ENCODE results near the gene SUMO3.

The SUMO3 gene

GRCh38 chr21:44842721-44843445 is 25.0 kb upstream of the SUMO3 start:
- POLR2A ChIA-PET (ENCODE audit: low non-redundant PET) = no interaction called here
- no peak overlapping the region for H3K27ac ChIP-seq
- no peak for TF ChIP-seq CTCF (conservative IDR thresholded peaks at IDR 0.05; ENCODE audit: low read depth)
- DNase-seq (ENCODE audit: low spot score) = no peak
- CTCF ChIA-PET = no interaction called here

DNA sequence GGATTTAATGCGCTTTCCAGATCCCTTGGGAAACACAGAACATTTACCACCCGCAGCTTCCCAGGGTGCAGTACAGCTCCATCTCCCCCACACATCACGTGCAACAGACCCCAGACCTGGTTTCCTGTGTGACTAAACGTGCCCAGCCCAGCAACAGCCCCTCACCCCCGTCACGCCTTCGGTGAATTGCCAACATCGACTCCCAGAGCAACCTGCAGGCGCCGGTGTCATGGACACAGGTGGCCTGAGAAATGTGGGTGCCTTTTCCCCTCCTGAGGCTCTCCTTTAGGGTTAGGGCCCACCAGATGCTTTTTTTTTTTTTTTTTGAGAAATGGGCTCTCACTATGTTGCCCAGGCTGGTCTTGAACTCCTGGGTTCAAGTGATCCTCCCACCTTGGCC is 24.2 kb upstream of the SUMO3 start:
- DNase-seq (ENCODE audit: low spot score) = no peak
- ChIA-PET CTCF (no interaction called here), POLR2A (ENCODE audit: low non-redundant PET) (no interaction called here)
- no peak overlapping the region for H3K27ac ChIP-seq
- TF ChIP-seq CTCF (conservative IDR thresholded peaks at IDR 0.05; ENCODE audit: low read depth) = no peak

DNA sequence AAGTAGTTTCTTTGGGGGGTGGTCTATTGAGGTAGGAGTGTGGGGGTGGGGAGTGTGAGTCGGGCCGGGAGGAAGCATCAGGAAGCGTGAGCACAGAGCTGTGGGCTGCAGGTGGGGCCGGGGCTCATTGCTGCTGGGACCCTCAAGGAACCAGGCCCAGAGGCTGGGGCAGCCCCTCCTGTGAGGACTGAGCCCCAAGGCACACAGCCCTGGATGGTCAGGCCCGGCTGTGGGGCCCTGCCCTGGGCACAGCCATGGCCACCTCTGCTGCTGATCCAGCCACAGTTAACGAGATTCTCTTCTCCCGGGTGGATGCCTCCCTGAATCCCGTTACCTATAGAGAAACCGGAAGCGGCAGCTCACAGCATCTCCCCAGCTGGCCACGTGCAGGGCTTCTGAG is 22.9 kb upstream of the SUMO3 start:
- ChIA-PET CTCF (interaction anchor here (0.6 kb wide), 1 partner anchor 12 kb away, joined by 4 read pairs; no protein-coding TSS in a partner anchor), POLR2A (ENCODE audit: low non-redundant PET) (no interaction called here)
- no peak for TF ChIP-seq CTCF (conservative IDR thresholded peaks at IDR 0.05; ENCODE audit: low read depth)
- DNase-seq (ENCODE audit: low spot score) = no peak
- no peak overlapping the region for H3K27ac ChIP-seq

DNA sequence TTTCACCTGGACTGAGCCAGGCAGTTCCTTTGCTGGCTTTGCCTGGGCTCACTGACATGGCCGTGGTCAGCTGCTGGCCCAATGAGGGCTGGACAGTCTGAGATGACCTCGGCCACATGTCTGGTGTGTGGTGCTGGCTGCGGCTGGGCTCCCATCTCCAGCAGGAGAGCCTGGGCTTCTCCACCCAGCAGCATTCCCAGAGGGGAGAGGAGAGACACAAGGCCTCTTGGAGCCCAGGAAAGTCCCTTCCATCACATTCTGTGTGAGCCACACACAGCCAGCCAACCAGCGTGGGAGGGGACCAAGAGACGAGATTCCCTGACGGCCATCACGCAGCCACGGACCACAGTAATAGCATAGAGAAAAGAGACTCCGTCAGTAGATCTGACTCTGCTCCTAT is 21.1 kb upstream of the SUMO3 start:
- no peak overlapping the region for H3K27ac ChIP-seq
- DNase-seq (ENCODE audit: low spot score) = no peak
- no peak for TF ChIP-seq CTCF (conservative IDR thresholded peaks at IDR 0.05; ENCODE audit: low read depth)
- POLR2A ChIA-PET (ENCODE audit: low non-redundant PET) = no interaction called here
- CTCF ChIA-PET = no interaction called here

GRCh38 chr21:44838039-44838895 is 20.4 kb upstream of the SUMO3 start:
- POLR2A ChIA-PET (ENCODE audit: low non-redundant PET) = no interaction called here

GRCh38 chr21:44837537-44837936 is 19.7 kb upstream of the SUMO3 start:
- CTCF ChIA-PET = interaction anchor here (0.6 kb wide), 1 partner anchor 58 kb away, joined by 8 read pairs; no protein-coding TSS in a partner anchor
- DNase-seq (ENCODE audit: low spot score) = no peak
- POLR2A ChIA-PET (ENCODE audit: low non-redundant PET) = no interaction called here
- TF ChIP-seq CTCF (conservative IDR thresholded peaks at IDR 0.05; ENCODE audit: low read depth) = no peak
- no peak overlapping the region for H3K27ac ChIP-seq

More at GRCh38 chr21:44838039-44838895, 20.4 kb upstream of the SUMO3 start:
- DNase-seq (ENCODE audit: low spot score) = no peak
- CTCF ChIA-PET = no interaction called here
- H3K27ac ChIP-seq = no peak overlapping the region
- no peak for TF ChIP-seq CTCF (conservative IDR thresholded peaks at IDR 0.05; ENCODE audit: low read depth)
